ENCODE measurements around the gene ASPA.

- TF ChIP-seq, protein P1, sequence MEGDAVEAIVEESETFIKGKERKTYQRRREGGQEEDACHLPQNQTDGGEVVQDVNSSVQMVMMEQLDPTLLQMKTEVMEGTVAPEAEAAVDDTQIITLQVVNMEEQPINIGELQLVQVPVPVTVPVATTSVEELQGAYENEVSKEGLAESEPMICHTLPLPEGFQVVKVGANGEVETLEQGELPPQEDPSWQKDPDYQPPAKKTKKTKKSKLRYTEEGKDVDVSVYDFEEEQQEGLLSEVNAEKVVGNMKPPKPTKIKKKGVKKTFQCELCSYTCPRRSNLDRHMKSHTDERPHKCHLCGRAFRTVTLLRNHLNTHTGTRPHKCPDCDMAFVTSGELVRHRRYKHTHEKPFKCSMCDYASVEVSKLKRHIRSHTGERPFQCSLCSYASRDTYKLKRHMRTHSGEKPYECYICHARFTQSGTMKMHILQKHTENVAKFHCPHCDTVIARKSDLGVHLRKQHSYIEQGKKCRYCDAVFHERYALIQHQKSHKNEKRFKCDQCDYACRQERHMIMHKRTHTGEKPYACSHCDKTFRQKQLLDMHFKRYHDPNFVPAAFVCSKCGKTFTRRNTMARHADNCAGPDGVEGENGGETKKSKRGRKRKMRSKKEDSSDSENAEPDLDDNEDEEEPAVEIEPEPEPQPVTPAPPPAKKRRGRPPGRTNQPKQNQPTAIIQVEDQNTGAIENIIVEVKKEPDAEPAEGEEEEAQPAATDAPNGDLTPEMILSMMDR (IDR thresholded peaks at IDR 0.05) = no peak
- TF ChIP-seq ZFX (IDR thresholded peaks at IDR 0.05; ENCODE audit: borderline replicate concordance) = no peak
Measured at GRCh38 chr17:3532859-3533142, 57.0 kb downstream of the ASPA start.
